HepG2 (cell line): Measurements from ENCODE around the gene SLC29A1. TPM values are rescaled to one million over a fixed set of nuclear protein-coding genes. Genes with fewer than 3 reads are reported as not detected.

Experiments used
- ATF7-NPFF ChIP-seq: sonication (generic); formaldehyde crosslinking; IDR thresholded peaks from 2 replicates; pipeline ENCODE4 v1.8.1; 2023; ENCODE audit warnings: mild to moderate bottlenecking, low read depth, missing genetic modification reagents, moderate library complexity
- HMG20A ChIP-seq: IDR thresholded peaks from 2 replicates; pipeline ENCODE4 v1.6.1; 2016; ENCODE audit warnings: borderline replicate concordance
- HMG20B ChIP-seq: conservative IDR thresholded peaks from 2 replicates; pipeline ENCODE4 v1.6.1; 2016; ENCODE audit warnings: missing genetic modification reagents, missing compliant biosample characterization
- HOXA5 ChIP-seq: sonication (generic); formaldehyde crosslinking; IDR thresholded peaks from 2 replicates; pipeline ENCODE4 v1.4.0; 2020; ENCODE audit warnings: missing genetic modification reagents
- MAFG ChIP-seq: sonication (generic); formaldehyde crosslinking; IDR thresholded peaks from 2 replicates; pipeline ENCODE4 v1.5.1; 2020; ENCODE audit warnings: mild to moderate bottlenecking, missing genetic modification reagents
- MXD1 ChIP-seq: sonication (generic); formaldehyde crosslinking; IDR thresholded peaks from 2 replicates; pipeline ENCODE4 v1.4.0; 2020; ENCODE audit warnings: mild to moderate bottlenecking, missing genetic modification reagents
- NFRKB ChIP-seq: fragments of 450-650 bp; IDR thresholded peaks from 2 replicates; pipeline ENCODE4 v1.6.1; 2017
- POLR2AphosphoS5 ChIP-seq: IDR thresholded peaks from 2 replicates; pipeline ENCODE4 v1.6.1; 2012; ENCODE audit warnings: low read depth, low read length
- RBAK ChIP-seq: sonication (generic); formaldehyde crosslinking; IDR thresholded peaks from 2 replicates; pipeline ENCODE4 v1.5.1; 2020; ENCODE audit warnings: mild to moderate bottlenecking, missing genetic modification reagents
- RBFOX2 ChIP-seq: fragments of 200-400 bp; formaldehyde crosslinking; IDR thresholded peaks from 2 replicates; pipeline ENCODE4 v1.6.1; 2017; ENCODE audit warnings: low read depth, mild to moderate bottlenecking, low read length
- REL ChIP-seq: sonication (generic); formaldehyde crosslinking; conservative IDR thresholded peaks from 2 replicates; pipeline ENCODE4 v1.8.0; 2022; ENCODE audit warnings: mild to moderate bottlenecking, missing genetic modification reagents, moderate library complexity
- REXO4 ChIP-seq: sonication (generic); formaldehyde crosslinking; IDR thresholded peaks from 2 replicates; pipeline ENCODE4 v1.8.0; 2022; ENCODE audit warnings: missing genetic modification reagents, mild to moderate bottlenecking, borderline replicate concordance
- TGIF2 ChIP-seq: IDR thresholded peaks from 2 replicates; pipeline ENCODE4 v1.6.1; 2016; ENCODE audit warnings: control low read depth, missing compliant biosample characterization
- TMF1 ChIP-seq: sonication (generic); formaldehyde crosslinking; IDR thresholded peaks from 2 replicates; pipeline ENCODE4 v1.8.1; 2022; ENCODE audit warnings: low read depth, missing genetic modification reagents
- ZFP91 ChIP-seq: sonication (generic); formaldehyde crosslinking; IDR thresholded peaks from 2 replicates; pipeline ENCODE4 v1.9.0; 2022; ENCODE audit warnings: missing genetic modification reagents, mild to moderate bottlenecking, borderline replicate concordance
- ZNF121 ChIP-seq: sonication (generic); formaldehyde crosslinking; IDR thresholded peaks from 2 replicates; pipeline ENCODE4 v1.5.0; 2020; ENCODE audit warnings: mild to moderate bottlenecking, missing genetic modification reagents
- ZNF747 ChIP-seq: sonication (generic); formaldehyde crosslinking; IDR thresholded peaks from 2 replicates; pipeline ENCODE4 v1.8.1; 2023; ENCODE audit warnings: missing genetic modification reagents, mild to moderate bottlenecking, borderline replicate concordance
- polyA plus RNA-seq, 8 experiments: library from polyadenylated mRNA; depleted of rRNA in 3 of 8; stranded (reverse) in 7 of 8; unstranded in 1 of 8; fragments of >200 nt; fragmentation: Illumina TruSeq in 4 of 8; extraction: Trizol in 4 of 8; gene quantifications; 2 replicates each; pipeline versions ENCODE4 v1.2.1 to v1.2.3, GENCODE V29; 2011 to 2016; ENCODE audit warnings: low read depth in 4 of 8, missing spikeins in 1 of 8, mixed read lengths in 1 of 8; ENCODE audit not compliant: insufficient read depth in 1 of 8
- total RNA-seq, 5 experiments: library from RNA; depleted of rRNA; stranded (reverse); fragments of >200 nt; fragmentation: Illumina TruSeq; extraction: Trizol; gene quantifications; 2 replicates each; pipeline ENCODE4 v1.2.3, GENCODE V29; 2016; ENCODE audit warnings: low read depth in 1 of 5
- TF ChIP-seq, protein P1 (sequence below): sonication (generic); formaldehyde crosslinking; IDR thresholded peaks from 2 replicates; pipeline ENCODE4 v1.5.0; 2020; ENCODE audit warnings: mild to moderate bottlenecking, missing genetic modification reagents, borderline replicate concordance
- TF ChIP-seq, protein P2 (sequence below): IDR thresholded peaks from 2 replicates; pipeline ENCODE4 v1.6.1; 2016; ENCODE audit warnings: low read depth, borderline replicate concordance
- TF ChIP-seq, protein P3 (sequence below): sonication (generic); formaldehyde crosslinking; IDR thresholded peaks from 2 replicates; pipeline ENCODE4 v1.4.0; 2020; ENCODE audit warnings: low read depth, mild to moderate bottlenecking, missing genetic modification reagents
- TF ChIP-seq, protein P4 (sequence below): IDR thresholded peaks from 2 replicates; pipeline ENCODE4 v1.6.1; 2016; ENCODE audit warnings: missing compliant biosample characterization, missing genetic modification reagents, borderline replicate concordance

The SLC29A1 gene
- total and polyA plus RNA-seq, 2 of the 13 experiments (the other 11 are each of a cell fraction or from before 2014, with no cell fraction given), result 43.2 to 106 TPM

DNA sequence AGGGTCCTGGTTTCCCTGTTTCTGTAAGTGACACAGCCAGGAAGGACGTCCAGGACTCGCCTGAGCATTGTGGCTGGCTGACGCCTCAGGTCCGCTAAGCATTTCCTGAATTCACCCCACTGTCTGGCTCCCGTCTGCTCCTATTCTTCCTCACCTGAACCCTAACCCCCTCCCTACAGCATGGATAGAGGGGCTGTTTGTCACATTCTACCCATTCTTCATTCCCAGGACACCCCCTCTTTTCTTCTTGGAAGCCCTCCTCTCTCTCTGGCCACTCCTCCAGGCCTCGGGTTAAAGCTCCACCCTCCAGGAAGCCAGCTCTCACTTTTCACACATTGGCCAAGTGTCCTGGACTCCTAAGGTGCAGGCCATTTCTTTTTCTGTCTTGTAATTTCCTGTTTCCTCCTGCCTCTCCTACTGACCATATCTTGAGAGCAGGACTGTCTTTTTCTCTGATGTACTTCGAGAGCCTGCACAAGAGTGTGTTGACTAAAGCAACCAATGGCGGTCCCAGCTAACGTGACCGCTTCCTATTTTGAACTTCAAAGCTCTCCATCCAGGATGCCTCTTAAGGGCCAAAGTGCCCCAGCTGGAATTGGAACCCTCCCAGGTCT is 30.9 kb upstream of the SLC29A1 start (continued):
- TF ChIP-seq, protein P1, sequence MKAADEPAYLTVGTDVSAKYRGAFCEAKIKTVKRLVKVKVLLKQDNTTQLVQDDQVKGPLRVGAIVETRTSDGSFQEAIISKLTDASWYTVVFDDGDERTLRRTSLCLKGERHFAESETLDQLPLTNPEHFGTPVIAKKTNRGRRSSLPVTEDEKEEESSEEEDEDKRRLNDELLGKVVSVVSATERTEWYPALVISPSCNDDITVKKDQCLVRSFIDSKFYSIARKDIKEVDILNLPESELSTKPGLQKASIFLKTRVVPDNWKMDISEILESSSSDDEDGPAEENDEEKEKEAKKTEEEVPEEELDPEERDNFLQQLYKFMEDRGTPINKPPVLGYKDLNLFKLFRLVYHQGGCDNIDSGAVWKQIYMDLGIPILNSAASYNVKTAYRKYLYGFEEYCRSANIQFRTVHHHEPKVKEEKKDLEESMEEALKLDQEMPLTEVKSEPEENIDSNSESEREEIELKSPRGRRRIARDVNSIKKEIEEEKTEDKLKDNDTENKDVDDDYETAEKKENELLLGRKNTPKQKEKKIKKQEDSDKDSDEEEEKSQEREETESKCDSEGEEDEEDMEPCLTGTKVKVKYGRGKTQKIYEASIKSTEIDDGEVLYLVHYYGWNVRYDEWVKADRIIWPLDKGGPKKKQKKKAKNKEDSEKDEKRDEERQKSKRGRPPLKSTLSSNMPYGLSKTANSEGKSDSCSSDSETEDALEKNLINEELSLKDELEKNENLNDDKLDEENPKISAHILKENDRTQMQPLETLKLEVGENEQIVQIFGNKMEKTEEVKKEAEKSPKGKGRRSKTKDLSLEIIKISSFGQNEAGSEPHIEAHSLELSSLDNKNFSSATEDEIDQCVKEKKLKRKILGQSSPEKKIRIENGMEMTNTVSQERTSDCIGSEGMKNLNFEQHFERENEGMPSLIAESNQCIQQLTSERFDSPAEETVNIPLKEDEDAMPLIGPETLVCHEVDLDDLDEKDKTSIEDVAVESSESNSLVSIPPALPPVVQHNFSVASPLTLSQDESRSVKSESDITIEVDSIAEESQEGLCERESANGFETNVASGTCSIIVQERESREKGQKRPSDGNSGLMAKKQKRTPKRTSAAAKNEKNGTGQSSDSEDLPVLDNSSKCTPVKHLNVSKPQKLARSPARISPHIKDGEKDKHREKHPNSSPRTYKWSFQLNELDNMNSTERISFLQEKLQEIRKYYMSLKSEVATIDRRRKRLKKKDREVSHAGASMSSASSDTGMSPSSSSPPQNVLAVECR (CRISPR knock-in tag), result peak; percentile 15; the same call in 1 of the 2 replicates
- TF ChIP-seq, protein P2, sequence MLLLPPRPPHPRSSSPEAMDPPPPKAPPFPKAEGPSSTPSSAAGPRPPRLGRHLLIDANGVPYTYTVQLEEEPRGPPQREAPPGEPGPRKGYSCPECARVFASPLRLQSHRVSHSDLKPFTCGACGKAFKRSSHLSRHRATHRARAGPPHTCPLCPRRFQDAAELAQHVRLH (CRISPR knock-in tag), result peak; percentile 56; the same call in 1 of the 2 replicates
- TF ChIP-seq ATF7-NPFF, result peak; percentile 30; the same call in 1 of the 2 replicates
- 0 out of 2 replicates have a peak, but pooled peaks have one; percentile 12 for TF ChIP-seq ZNF121 (CRISPR knock-in tag)
- no peak for TF ChIP-seq REL (CRISPR knock-in tag)
- no peak for TF ChIP-seq RBFOX2
- TF ChIP-seq TMF1 (CRISPR knock-in tag), result no peak
- TF ChIP-seq, protein P3, sequence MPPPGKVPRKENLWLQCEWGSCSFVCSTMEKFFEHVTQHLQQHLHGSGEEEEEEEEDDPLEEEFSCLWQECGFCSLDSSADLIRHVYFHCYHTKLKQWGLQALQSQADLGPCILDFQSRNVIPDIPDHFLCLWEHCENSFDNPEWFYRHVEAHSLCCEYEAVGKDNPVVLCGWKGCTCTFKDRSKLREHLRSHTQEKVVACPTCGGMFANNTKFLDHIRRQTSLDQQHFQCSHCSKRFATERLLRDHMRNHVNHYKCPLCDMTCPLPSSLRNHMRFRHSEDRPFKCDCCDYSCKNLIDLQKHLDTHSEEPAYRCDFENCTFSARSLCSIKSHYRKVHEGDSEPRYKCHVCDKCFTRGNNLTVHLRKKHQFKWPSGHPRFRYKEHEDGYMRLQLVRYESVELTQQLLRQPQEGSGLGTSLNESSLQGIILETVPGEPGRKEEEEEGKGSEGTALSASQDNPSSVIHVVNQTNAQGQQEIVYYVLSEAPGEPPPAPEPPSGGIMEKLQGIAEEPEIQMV, result peak; percentile 78; the same call in 1 of the 2 replicates
- TF ChIP-seq NFRKB, result no peak
- 0 out of 2 replicates have a peak, but pooled peaks have one; percentile 23 for TF ChIP-seq ZNF747 (CRISPR knock-in tag)
- TF ChIP-seq REXO4 (CRISPR knock-in tag), result no peak
- TF ChIP-seq, protein P4, sequence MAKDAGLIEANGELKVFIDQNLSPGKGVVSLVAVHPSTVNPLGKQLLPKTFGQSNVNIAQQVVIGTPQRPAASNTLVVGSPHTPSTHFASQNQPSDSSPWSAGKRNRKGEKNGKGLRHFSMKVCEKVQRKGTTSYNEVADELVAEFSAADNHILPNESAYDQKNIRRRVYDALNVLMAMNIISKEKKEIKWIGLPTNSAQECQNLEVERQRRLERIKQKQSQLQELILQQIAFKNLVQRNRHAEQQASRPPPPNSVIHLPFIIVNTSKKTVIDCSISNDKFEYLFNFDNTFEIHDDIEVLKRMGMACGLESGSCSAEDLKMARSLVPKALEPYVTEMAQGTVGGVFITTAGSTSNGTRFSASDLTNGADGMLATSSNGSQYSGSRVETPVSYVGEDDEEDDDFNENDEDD (CRISPR knock-in tag), result peak; percentile 55; the same call in 1 of the 2 replicates
- TF ChIP-seq TGIF2 (CRISPR knock-in tag), result peak; percentile 48; the same call in 1 of the 2 replicates
- TF ChIP-seq MXD1 (CRISPR knock-in tag), result no peak
- 0 out of 2 replicates have a peak, but pooled peaks have one; percentile 31 for TF ChIP-seq HMG20B (CRISPR knock-in tag)
- TF ChIP-seq RBAK (CRISPR knock-in tag), result no peak
- TF ChIP-seq HOXA5, result no peak
- peak; percentile 70 for TF ChIP-seq POLR2AphosphoS5
- TF ChIP-seq HMG20A (CRISPR knock-in tag), result no peak
- no peak for TF ChIP-seq MAFG (CRISPR knock-in tag)
- peak; percentile 40; the same call in 1 of the 2 replicates for TF ChIP-seq ZFP91
